GM19463 (cell line): ENCODE results near the gene MAPK4.

Experiments used
- ATAC-seq: cut with Tn5 transposase; IDR thresholded peaks from one replicate; pipeline ENCODE4 v1.9.1; 2021; ENCODE audit warnings: mild to moderate bottlenecking, moderate library complexity; ENCODE audit not compliant: unreplicated experiment

The MAPK4 gene

DNA sequence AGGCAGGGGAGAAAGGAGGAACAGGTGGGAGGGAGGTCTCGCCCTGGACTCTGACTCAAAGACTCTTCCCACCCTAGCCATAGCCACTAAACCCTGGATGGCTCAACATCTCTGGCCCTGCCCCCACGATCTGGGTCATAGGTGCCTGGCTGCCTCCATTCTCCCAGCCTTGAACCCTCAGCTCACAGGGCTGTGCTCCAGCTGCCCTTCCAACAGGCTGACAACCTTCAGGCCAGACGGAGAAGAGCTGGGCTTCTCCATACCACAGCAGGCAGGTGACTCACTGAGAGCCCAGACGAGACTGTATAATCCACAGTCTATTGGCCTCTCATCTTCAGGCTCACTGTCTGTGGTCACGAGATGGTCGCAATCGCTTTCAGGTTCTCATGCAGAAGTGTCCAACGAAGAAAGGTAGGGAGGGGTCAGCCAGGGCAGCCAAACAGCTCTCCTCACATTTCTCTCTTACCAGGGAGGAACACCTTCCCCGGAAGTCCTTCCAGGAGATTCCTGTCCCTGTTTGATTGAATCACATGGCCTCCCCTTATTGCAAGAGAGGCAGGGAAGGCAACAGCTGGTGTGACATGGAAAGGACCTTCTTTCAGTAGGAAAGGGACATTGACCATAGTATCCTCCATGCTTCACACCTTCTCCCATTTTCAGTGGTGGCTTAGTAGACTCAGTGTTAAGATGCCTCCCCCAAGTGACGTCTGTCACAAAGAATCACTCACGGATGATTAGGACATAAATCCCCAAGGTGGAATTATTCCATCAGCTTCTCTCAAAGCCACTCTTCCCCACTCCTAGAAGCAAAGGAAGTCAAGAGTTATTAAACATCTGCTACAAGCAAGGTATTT lies 159.8 kb downstream of the MAPK4 start:
- ATAC-seq = no peak

DNA sequence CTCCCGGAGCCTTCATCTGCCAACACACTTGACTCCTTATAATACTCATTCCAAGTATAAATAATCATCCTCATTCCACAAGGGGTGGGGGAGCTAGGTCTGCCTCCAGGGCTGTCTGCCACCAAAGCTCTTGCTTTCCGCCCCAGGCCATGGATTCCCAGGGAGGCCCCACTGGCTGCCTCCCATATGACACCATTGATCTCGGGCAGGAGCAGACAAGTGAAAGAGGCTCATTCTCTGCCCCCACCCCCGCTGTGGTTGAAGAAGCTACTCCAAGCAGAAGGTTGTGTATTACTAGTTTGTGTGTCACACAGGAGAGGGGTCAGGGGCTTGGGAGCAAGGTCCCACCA lies 160.4 kb downstream of the MAPK4 start:
- ATAC-seq = no peak

DNA sequence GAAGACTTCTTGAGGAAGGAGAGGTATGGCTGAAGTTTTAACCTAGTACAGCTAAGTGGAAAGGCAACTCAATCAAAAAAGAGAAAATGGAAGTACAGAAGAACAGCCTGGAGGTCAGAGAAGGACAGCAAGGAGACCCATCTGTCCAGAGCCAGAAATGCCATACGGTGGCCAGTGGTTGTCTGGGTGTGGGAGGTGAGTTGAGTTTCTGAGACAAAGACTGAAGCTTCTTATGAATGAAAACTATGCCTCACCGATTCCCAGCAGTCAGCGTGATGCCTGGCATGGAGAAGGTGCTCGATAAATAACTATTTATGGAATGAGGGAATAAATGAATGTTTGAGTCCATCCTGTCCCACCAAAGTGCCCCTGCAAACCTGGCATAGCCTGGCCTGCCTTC lies 161.1 kb downstream of the MAPK4 start:
- ATAC-seq = no peak

DNA sequence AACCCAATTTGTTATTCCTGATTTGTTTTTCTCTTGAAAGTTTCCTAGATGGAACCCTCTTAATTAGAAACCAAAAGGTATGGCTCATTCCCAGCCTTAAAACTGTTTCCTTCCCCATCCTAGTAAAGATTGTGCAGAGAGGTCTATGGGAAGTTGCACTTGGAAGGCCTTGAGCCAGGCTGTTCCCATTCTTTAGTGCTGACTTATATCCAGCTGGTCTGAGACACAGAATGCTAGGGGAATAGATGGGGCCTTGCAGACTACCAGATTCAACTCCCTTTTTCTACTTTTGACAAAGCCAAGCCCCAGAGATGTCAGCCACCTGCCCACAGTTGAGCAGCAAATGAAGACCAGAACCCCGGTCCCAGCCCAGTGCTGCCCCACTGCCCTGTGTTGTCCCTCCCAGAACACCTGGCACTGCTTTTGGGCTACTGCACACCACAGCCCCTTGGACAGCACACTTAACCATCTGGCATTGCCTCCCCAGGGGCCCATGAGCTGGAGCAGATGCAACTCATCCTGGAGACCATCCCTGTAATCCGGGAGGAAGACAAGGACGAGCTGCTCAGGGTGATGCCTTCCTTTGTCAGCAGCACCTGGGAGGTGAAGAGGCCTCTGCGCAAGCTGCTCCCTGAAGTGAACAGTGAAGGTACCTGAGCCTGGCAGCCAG lies 161.7 kb downstream of the MAPK4 start:
- ATAC-seq = no peak

DNA sequence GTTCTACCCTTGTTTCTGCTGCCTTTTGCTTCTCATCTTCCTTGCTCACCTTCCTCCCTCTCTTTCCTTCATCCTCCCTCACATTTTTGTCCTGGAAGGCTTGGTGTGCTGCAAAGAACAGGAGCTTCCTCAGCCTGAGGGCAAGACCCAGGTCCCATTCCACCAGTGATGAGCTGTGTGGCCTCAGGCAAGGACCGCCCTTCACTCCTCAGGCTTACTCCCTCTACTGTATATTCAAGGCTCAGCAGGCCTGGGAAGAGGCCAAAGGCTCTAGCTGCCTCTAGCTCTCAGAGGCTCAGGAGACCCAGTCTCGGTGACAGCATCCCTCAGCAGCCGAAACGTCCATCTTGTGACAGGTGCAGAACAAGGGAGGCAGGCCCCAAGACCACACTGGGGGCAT lies 162.4 kb downstream of the MAPK4 start:
- ATAC-seq = no peak

DNA sequence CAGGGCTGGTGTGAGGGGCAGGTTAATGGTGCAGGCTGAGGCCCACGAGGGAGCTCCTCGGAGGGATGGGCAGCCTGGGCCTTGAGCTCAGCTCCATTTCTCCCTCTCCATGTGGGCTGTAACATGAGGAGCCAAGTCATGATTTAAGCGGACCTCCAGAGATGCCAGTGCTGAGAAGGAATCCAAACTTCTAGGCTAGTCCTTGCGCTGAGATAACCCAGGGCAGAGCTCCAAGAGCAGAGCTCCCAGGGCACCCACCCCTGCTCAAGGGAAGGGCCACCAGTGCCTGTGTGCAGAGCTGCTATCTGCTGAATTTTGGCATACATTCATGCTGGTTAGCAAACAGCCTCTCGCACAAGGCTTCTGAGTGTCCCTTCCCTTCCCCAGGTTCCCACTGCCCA lies 164.9 kb downstream of the MAPK4 start:
- ATAC-seq = no peak

DNA sequence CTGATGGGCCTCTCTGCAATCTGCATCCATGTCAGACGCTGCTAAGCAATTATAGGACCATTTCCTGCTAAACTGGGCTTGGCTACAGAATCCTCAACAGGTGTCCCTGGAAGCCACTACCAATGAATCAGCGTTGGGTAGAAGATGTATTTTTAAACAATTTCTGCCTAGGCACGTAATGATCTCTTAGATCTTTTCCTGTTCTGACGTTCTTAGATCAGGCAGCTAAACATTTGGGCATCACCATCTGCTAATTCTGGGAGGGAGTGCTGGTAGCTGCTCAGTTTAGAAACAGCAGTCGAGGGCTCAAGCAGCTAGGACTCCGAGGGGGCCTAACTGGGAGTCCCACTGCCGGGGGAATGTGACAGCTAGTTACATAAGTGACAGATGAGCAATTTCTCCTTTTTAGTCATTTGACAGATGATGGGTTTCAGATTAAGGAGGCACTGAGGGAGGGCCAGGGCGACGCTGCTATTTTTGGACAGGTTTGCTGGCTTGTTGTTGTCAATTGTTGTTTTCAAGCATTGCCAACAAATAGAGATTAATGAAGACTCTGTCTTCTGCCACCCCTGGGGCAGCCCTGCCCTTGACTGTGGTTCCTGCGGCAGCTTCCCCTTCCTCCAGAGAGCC lies 167.2 kb downstream of the MAPK4 start:
- ATAC-seq = peak; percentile 90

DNA sequence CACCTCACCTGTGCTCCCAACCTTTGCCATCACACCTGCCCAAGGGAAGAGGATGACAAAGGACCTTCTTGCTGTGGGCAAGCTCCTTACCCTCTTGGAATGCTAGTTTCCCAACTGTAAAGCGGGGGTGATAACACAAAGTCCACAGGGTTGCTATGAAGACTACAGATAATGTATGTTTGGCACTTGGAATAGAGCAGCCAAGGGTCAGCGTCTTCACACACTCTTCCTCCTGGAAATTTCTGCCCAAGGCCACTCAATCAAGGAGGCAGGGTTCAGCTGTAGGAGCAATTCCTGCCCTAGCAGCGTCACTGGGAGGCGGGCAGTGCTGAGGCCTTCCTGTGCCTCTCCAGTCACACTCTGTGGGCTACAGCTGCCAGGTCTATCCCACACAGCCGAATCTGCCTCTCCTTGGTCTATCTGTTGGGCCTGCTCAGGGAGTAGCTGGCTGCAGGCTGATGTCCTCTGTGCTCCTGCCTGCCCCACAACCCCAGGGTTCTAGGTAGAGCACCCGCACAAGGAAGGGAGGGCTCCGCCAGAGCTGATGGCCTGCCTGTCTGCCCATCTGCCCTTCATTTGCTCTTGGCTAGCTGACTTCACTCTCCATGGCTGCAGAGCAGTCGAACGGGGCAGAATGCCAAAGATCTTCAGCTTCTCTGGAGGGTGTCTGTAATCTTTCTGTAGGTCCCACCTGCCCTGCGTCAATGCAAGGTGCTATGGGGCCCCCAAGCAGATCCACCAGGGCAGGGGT lies 168.0 kb downstream of the MAPK4 start:
- ATAC-seq = no peak

DNA sequence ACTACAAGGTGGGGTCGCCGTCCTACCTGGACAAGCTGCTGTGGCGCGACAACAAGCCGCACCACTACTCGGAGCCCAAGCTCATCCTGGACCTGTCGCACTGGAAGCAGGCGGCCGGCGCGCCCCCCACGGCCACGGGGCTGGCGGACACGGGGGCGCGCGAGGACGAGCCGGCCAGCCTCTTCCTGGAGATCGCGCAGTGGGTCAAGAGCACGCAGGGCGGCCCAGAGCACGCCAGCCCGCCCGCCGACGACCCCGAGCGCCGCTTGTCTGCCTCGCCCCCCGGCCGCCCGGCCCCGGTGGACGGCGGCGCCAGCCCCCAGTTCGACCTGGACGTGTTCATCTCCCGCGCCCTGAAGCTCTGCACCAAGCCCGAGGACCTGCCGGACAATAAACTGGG lies 169.5 kb downstream of the MAPK4 start:
- no peak for ATAC-seq

DNA sequence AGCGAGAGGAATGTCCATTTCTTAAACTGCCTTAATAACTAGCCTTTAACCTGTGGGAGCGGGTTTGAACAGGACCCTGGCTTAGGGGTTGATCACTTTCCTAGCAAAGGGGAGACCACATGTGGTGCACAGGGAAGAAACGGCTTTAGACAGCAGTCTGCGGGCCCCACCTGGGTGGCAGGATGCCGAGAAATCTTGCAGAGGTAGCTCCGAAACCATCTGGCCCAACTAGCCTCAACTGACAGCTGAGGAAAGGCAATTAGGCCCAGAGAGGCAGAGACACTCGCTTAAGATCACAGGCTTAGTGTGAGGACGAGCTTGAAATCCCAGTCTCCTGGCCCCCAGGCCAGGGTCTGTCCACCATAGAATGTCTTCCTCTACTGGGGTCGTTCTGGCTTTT lies 170.1 kb downstream of the MAPK4 start:
- no peak for ATAC-seq

DNA sequence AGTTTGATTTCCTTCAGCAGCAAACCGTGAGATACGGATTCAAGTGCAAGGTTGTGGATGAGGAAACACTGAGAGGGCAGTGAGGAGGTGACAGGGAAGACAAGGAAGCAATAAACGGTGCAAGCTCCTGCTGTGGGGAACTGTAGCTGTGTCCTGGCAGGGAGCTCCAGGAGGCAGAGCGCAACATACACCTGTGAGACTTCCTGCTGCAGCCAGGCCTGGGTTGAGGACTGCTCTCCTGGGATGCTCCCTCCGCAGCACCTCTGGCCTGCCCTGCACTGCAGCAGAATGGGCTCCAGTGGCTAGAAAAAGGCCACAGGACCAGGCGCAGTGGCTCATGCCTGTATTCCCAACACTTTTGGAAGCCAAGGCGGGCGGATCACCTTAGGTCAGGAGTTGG lies 174.5 kb downstream of the MAPK4 start:
- no peak for ATAC-seq

DNA sequence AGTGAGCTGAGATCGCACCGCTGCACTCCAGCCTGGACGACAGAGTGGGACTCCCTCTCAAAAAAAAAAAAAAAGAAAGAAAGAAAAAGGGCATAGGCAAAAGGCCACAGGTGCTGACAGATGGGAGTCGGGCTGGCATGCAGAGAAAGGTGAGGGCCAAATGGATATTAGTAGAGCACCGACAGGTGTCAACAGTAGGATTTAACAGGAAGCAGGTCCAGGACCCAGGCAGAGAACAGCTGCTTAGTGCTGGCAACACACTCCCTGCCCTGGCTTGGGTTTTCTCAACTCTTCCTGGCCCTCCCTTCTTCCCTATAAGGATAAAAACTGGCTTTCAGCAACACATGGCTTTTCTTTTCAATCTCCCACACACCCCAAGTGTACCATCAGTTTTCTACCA lies 175.0 kb downstream of the MAPK4 start:
- no peak for ATAC-seq

DNA sequence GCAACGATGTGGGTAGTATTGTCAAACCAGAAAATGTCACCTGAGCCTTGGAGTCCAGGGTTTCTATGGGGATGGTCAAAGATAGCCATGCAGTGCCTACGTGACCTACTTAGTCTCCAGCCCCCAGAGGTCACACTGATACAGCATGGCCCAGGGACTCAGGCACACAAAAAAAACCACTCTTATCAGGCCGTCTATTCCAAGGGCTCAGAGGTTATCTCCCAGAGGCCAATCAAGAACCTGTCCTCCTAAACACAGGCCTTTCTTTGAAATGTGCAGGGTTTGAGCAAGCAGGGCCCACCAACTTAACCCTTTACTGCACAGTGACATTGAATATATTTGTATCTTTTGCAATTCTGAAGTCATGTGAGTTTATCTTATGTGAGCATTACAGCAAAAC lies 177.2 kb downstream of the MAPK4 start:
- no peak for ATAC-seq

DNA sequence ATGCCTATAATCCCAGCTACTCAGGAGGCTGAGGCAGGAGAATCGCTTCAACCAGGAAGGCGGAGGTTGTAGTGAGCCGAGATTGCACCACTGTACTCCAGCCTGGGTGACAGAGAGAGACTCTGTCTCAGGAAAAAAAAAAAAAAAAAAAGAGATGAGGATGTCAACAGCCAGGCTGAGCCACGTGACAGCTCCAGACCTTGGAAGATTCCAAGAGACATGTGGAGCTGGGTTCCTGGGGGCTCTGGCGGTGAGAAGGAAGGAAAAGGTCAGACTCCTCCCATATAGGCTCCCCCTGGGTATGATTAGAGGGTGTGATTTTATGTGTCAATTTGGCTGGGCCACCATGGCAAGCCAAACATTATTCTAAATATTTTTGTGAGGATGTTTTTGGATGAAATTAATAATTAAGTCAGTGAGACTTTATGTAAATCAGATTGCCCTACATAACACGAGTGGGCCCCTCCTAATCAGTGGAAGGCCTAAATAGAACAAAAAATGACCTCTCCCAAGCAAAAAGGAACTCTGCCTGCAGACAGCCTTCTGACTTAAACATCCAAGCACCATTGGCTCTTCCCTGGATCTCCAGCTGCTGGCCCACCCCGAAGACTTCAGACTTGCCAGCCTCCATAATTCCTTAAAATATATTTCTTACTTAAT lies 178.3 kb downstream of the MAPK4 start:
- no peak for ATAC-seq

DNA sequence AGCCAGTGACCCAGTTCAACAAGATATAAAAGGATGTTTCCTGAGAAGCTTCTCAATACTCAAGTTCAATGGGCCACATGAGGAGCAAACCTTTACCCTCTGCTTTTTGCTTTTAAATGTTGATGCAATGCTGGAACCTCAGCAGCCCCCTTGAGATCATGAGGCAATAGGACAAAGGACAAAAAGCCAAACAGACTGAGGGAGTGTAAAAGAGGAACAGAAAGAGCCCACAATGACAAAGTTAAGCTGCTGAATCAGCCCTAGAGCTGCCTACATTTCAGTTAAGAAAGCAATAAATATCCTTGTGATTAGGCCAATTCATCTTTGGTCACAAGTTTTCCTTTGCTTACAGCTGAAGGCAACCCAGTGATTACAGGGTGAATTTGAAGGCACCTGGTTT lies 183.1 kb downstream of the MAPK4 start:
- no peak for ATAC-seq

DNA sequence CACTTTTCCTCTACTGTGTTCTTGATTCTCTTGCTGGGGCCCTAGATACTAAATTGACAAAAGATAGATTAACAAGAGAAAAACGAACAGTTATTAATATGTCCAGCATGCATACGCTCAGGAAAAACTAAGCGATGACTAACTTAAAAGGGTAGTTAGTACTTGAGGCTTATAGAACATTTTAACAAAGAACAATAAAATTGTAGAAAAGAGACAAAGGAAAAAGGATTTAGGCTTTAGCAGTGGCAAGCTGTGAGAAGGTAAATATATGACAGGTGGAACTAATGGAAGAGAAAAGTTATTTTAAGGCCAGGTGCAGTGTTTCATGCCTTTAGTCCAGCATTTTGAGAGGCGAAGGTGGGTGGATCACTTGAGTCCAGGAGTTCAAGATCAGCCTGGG lies 184.4 kb downstream of the MAPK4 start:
- ATAC-seq = no peak

DNA sequence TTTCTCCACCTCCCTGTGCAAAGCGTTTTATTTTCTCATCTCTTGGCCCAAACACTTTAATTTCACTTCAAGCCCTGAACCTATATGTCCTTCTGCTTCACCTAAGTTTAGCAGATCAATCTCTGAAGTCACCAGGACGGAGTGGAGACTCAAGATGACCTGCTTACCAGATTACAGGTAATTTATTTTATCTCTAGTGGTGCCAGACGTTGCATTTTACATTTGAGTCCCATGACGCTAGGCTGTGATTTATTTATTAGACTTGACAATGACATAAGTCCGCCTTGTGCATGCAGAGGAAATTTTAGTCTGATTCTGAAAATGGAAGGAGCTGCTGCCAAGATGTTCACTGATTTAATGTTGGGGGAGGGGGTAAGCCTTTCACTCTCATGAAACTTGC lies 186.1 kb downstream of the MAPK4 start:
- no peak for ATAC-seq

DNA sequence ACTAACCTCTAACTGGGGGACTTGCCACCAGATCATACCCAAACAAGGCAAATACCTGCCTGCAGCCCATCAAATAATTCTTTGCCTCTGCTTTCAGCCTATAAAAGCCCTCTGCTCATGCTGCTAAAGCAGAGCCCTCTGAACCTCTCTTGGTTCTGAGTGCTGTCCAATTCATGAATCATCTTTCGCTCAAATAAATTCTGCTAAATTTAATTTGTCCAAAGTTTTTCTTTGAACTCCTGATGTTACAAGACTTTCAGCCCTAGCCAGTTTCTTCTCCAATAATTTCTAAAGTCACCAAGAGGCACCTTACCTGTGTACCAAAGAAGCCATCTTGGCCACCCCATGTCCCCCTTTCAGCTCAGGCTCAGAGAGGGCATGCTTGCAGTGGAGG lies 188.0 kb downstream of the MAPK4 start:
- ATAC-seq = no peak

DNA sequence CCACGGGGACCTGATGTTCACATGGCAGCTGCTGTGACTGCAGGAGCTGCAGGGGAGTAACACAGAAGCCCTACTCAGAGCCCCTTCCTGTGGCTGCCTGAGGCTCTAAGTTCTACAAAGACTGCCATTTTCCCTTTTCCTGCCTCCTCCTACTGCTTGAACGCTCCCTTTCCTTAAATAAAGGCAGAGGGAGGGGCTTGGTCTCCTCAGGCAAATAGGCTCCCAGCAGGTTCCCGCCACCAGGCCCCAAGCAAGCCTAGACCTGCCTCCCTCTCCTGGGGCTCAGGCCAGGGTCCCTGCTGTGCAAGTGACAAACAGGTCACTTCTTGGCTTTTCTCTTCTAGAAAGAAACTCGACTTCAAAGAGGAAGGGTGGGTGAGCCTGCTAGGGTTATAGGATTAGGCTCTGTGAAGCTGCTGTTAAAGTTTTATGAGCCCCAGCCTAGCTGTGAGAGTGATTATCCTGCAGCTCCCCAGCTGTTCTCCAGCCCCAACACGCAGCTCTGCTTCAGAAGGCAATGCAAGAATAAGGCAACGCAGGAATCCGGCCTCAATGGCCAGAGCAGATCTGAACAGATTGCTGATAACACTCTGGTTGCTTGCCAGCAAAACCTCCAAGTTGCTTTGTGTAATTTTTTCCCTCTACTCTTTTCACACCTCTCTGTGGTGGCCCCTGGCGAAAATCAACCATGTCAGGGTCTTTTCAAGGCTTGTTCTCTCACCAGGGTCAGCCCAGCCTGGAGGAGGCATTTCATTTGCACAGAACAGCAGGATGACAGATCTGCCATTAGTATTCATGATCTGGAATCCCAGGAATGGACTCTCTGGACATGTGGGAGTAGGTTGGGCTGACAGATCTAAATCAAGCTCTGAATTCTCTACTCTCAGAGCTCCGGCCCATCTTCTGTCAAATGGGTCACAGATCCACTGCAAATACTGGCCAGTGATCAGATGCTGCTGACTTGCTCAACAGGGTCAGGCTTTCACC lies 188.6 kb downstream of the MAPK4 start:
- ATAC-seq = no peak

DNA sequence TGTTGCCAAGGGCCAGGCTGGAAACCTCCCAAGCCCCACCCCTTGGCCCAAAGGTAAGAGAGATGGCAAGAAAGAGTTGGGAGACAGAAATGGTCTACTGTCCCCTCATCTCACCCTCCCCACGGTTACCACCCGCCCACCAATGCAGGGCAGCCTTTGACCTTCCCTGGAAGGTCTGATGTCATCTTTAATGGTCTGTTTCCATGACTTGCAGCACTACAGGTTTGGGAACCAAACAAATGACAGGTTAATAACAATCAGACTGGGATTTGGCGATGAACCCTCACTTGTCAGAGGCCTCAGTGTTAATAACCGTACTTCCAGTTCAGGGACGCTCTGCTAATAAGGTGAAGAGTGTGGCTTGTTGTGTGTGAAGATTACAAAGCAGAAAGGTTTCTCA lies 189.5 kb downstream of the MAPK4 start:
- no peak for ATAC-seq
